Upper lobe of right lung (tissue), 1 donor: ENCODE results near the gene RAB6B. TPM values are rescaled to one million over a fixed set of nuclear protein-coding genes. Genes with fewer than 3 reads are reported as not detected.

Experiments used
- ATAC-seq: fragments of 200-7000 bp; cut with Tn5 transposase; one replicate; pipeline ENCODE4 v1.9.1; 2020; ENCODE audit warnings: mild to moderate bottlenecking, moderate library complexity
- DNase-seq: peaks from one replicate; pipeline ENCODE4 v3.0.0-alpha.2; 2020
- H3K27ac ChIP-seq: fragments of 200-600 bp; one replicate; pipeline ENCODE4 v1.8.0; 2022
- H3K27me3 ChIP-seq: fragments of 200-600 bp; one replicate; pipeline ENCODE4 v1.8.0; 2022; ENCODE audit warnings: mild to moderate bottlenecking
- H3K36me3 ChIP-seq: fragments of 200-600 bp; one replicate; pipeline ENCODE4 v1.8.0; 2022
- H3K4me1 ChIP-seq: fragments of 200-600 bp; one replicate; pipeline ENCODE4 v1.8.0; 2022
- H3K4me3 ChIP-seq: fragments of 200-600 bp; one replicate; pipeline ENCODE4 v1.8.0; 2022; ENCODE audit warnings: mild to moderate bottlenecking
- H3K9me3 ChIP-seq: fragments of 200-600 bp; one replicate; pipeline ENCODE4 v1.8.0; 2022
- CTCF ChIP-seq: fragments of 200-600 bp; IDR thresholded peaks from one replicate; pipeline ENCODE4 v1.8.0; 2022; ENCODE audit warnings: antibody characterized with exemption
- intact Hi-C: fragments of 100-400 bp; cut with DNase I; formaldehyde crosslinking; loops from one replicate; pipeline ENCODE4 v1.11.0; 2022
- total RNA-seq: library from RNA; stranded (reverse); fragmentation: NEBNext Ultra II Directional; extraction: Animal tissue kit (Norgen Biotek cat#: 25700); gene quantifications from one replicate; pipeline ENCODE4 v1.2.1, GENCODE V29; 2021
- donor health status: DM: no; HTN: yes; CAD: no; lungs with severe emphysema.

The RAB6B gene
- total RNA-seq, 1 donor from 2014 or later = 7.4 TPM

- intact Hi-C loops = no loop called here
- DNase-seq = no peak
- TF ChIP-seq CTCF = no peak
- no peaks in the 10 kb centered on the region for H3K9me3 ChIP-seq
- H3K36me3 ChIP-seq = no peaks in the 10 kb centered on the region
- peak overlapping the region; percentile 60 for H3K4me3 ChIP-seq
- H3K27me3 ChIP-seq = peaks cover 25% of the 10 kb centered on the region
- ATAC-seq = peak; percentile 15
- H3K4me1 ChIP-seq = no peaks in the 10 kb centered on the region
- no peak overlapping the region for H3K27ac ChIP-seq
Measured at GRCh38 chr3:133894353-133895207, 1.1 kb downstream of the RAB6B start.

GRCh38 chr3:133893683-133894352 is 1.9 kb downstream of the RAB6B start:
- H3K36me3 ChIP-seq = no peaks in the 10 kb centered on the region
- no peaks in the 10 kb centered on the region for H3K9me3 ChIP-seq
- DNase-seq (no peak), ATAC-seq (no peak)
- H3K27me3 ChIP-seq = peaks cover 25% of the 10 kb centered on the region
- intact Hi-C loops = no loop called here
- no peak overlapping the region for H3K4me3 ChIP-seq
- H3K27ac ChIP-seq = no peak overlapping the region
- TF ChIP-seq CTCF = no peak
- no peaks in the 10 kb centered on the region for H3K4me1 ChIP-seq

GRCh38 chr3:133892541-133893231 is 3.0 kb downstream of the RAB6B start:
- intact Hi-C loops = no loop called here
- TF ChIP-seq CTCF = no peak
- no peak for DNase-seq
- Histone ChIP-seq H3K27me3 (peaks cover 25% of the 10 kb centered on the region), H3K36me3 (no peaks in the 10 kb centered on the region), H3K9me3 (no peaks in the 10 kb centered on the region), H3K4me3 (no peak overlapping the region), H3K27ac (no peak overlapping the region), H3K4me1 (no peaks in the 10 kb centered on the region)
- no peak for ATAC-seq

GRCh38 chr3:133891662-133892378 is 3.9 kb downstream of the RAB6B start:
- intact Hi-C loops = no loop called here
- no peaks in the 10 kb centered on the region for H3K4me1 ChIP-seq
- peaks cover 25% of the 10 kb centered on the region for H3K27me3 ChIP-seq
- TF ChIP-seq CTCF = no peak
- DNase-seq (no peak), ATAC-seq (no peak)
- no peak overlapping the region for H3K4me3 ChIP-seq
- no peaks in the 10 kb centered on the region for H3K36me3 ChIP-seq
- H3K27ac ChIP-seq = no peak overlapping the region
- H3K9me3 ChIP-seq = no peaks in the 10 kb centered on the region

- intact Hi-C loops = no loop called here
- no peak for TF ChIP-seq CTCF
- DNase-seq (no peak), ATAC-seq (no peak)
- Histone ChIP-seq H3K36me3 (no peaks in the 10 kb centered on the region), H3K4me3 (no peak overlapping the region), H3K27ac (no peak overlapping the region), H3K9me3 (no peaks in the 10 kb centered on the region), H3K4me1 (no peaks in the 10 kb centered on the region), H3K27me3 (peaks cover 20% of the 10 kb centered on the region)
Measured at GRCh38 chr3:133890972-133891644, 4.6 kb downstream of the RAB6B start.
